Esophagus muscularis mucosa (tissue), 4 donors: Measurements from ENCODE around the gene COX8C.

ENCODE experiments used
- CTCF ChIP-seq, 3 experiments: fragments of 200-600 bp in 2 of 3; fragments of 450-650 bp in 1 of 3; sonication (generic) in 2 of 3; IDR thresholded peaks; one replicate each; pipeline ENCODE4 v1.5.1; 2017 to 2019; ENCODE audit warnings: antibody characterized with exemption in 3 of 3, mild to moderate bottlenecking in 2 of 3, moderate library complexity in 1 of 3
- EP300 ChIP-seq: sonication (generic); formaldehyde crosslinking; IDR thresholded peaks from one replicate; pipeline ENCODE4 v1.6.1; 2017; ENCODE audit warnings: antibody characterized with exemption
- POLR2A ChIP-seq: fragments of 450-650 bp; IDR thresholded peaks from one replicate; pipeline ENCODE4 v1.6.1; 2017; ENCODE audit warnings: antibody characterized with exemption, moderate library complexity, mild to moderate bottlenecking, low read depth
- POLR2AphosphoS5 ChIP-seq, 2 donors: sonication (generic); formaldehyde crosslinking; IDR thresholded peaks; one replicate each; pipeline ENCODE4 v1.6.1; 2017; ENCODE audit warnings: antibody characterized with exemption in 2 of 2

- TF ChIP-seq EP300 (no peak), CTCF (IDR thresholded peaks at IDR 0.05) (no peak), POLR2AphosphoS5 (IDR thresholded peaks at IDR 0.05) (no peak), POLR2A (no peak)
These were observed 20.8 kb upstream of the COX8C start for GRCh38 chr14:93326196-93326595.
